ENCODE data around the gene ALG8.
"Not testable (repeated sequence)": the region's sequence is repeated elsewhere in the genome, so short reads cannot be mapped to it uniquely, and the experiment has no call there.

ALG8 gene

GRCh38 chr11:78085972-78086371 is 53.5 kb downstream of the ALG8 start:
- TF ChIP-seq CTCF (IDR thresholded peaks at IDR 0.05; ENCODE audit: insufficient read depth, low read depth, low read length, missing control alignments), result no peak
- no peak for DNase-seq (ENCODE audit: low read depth)
- no peak overlapping the region for H3K4me3 ChIP-seq (ENCODE audit: low read length)

- peak; percentile 32 for DNase-seq (ENCODE audit: low read depth)
- not testable (repeated sequence) for H3K4me3 ChIP-seq (ENCODE audit: low read length)
Observed at GRCh38 chr11:78084506-78084905, 54.9 kb downstream of the ALG8 start.

- no peak overlapping the region for H3K4me3 ChIP-seq (ENCODE audit: low read length)
- TF ChIP-seq CTCF (IDR thresholded peaks at IDR 0.05; ENCODE audit: insufficient read depth, low read depth, low read length, missing control alignments), result no peak
- no peak for DNase-seq (ENCODE audit: low read depth)
Observed at GRCh38 chr11:78083021-78083420, 56.4 kb downstream of the ALG8 start.

GRCh38 chr11:78082146-78082545 is 57.3 kb downstream of the ALG8 start:
- no peak overlapping the region for H3K4me3 ChIP-seq (ENCODE audit: low read length)
- TF ChIP-seq CTCF (IDR thresholded peaks at IDR 0.05; ENCODE audit: insufficient read depth, low read depth, low read length, missing control alignments), result no peak
- no peak for DNase-seq (ENCODE audit: low read depth)

GRCh38 chr11:78081583-78081982 is 57.8 kb downstream of the ALG8 start:
- no peak for TF ChIP-seq CTCF (IDR thresholded peaks at IDR 0.05; ENCODE audit: insufficient read depth, low read depth, low read length, missing control alignments)
- DNase-seq (ENCODE audit: low read depth), result no peak
- no peak overlapping the region for H3K4me3 ChIP-seq (ENCODE audit: low read length)

- no peak overlapping the region for H3K4me3 ChIP-seq (ENCODE audit: low read length)
- no peak for TF ChIP-seq CTCF (IDR thresholded peaks at IDR 0.05; ENCODE audit: insufficient read depth, low read depth, low read length, missing control alignments)
- DNase-seq (ENCODE audit: low read depth), result no peak
Observed at GRCh38 chr11:78080818-78081495, 58.5 kb downstream of the ALG8 start.

- TF ChIP-seq CTCF (IDR thresholded peaks at IDR 0.05; ENCODE audit: insufficient read depth, low read depth, low read length, missing control alignments), result peak; percentile 9
Observed at GRCh38 chr11:78080084-78080817, 59.2 kb downstream of the ALG8 start.

More at GRCh38 chr11:78080084-78080817, 59.2 kb downstream of the ALG8 start:
- H3K4me3 ChIP-seq (ENCODE audit: low read length), result peak overlapping the region; percentile 95
- DNase-seq (ENCODE audit: low read depth), result no peak

Data from epithelial cell of esophagus (primary cell).